IMR-90 (cell line): Measurements from ENCODE around the gene BCL2L1.
"Not testable (repeated sequence)": the region's sequence is repeated elsewhere in the genome, so short reads cannot be mapped to it uniquely, and the experiment has no call there.

Experiments used
- BHLHE40 ChIP-seq: fragments of 150-350 bp; IDR thresholded peaks from 2 replicates; pipeline ENCODE4 v1.6.1; 2016; ENCODE audit warnings: mild to moderate bottlenecking, low read depth, low read length
- CHD1 ChIP-seq: IDR thresholded peaks from 2 replicates; pipeline ENCODE4 v1.6.1; 2012; ENCODE audit warnings: low read depth, low read length, improper control_type of control experiment
- CTCF ChIP-seq: conservative IDR thresholded peaks from 2 replicates; pipeline ENCODE4 v1.5.1; 2012; ENCODE audit warnings: mild to moderate bottlenecking, low read depth, low read length, improper control_type of control experiment
- FOS ChIP-seq: fragments of 150-350 bp; IDR thresholded peaks from 2 replicates; pipeline ENCODE4 v1.6.1; 2016; ENCODE audit warnings: low read depth, low read length
- NFE2L2 ChIP-seq: fragments of 150-350 bp; IDR thresholded peaks from 2 replicates; pipeline ENCODE4 v1.6.1; 2016; ENCODE audit warnings: low read depth, mild to moderate bottlenecking, low read length
- POLR2A ChIP-seq: IDR thresholded peaks from 2 replicates; pipeline ENCODE4 v1.6.1; 2012; ENCODE audit warnings: mild to moderate bottlenecking, low read depth, low read length
- RAD21 ChIP-seq: IDR thresholded peaks from 2 replicates; pipeline ENCODE4 v1.6.1; 2012; ENCODE audit warnings: low read length, improper control_type of control experiment
- RFX5 ChIP-seq: IDR thresholded peaks from 2 replicates; pipeline ENCODE4 v1.8.0; 2012; ENCODE audit warnings: low read depth, mild to moderate bottlenecking, low read length, moderate library complexity
- USF2 ChIP-seq: fragments of 150-350 bp; IDR thresholded peaks from 2 replicates; pipeline ENCODE4 v1.6.1; 2017; ENCODE audit warnings: mild to moderate bottlenecking, antibody characterized with exemption, low read length, low read depth

- not testable (repeated sequence) for TF ChIP-seq CTCF, POLR2A, CHD1, USF2, RAD21, NFE2L2, FOS, RFX5, BHLHE40
These were observed 99.6 kb downstream of the BCL2L1 start for GRCh38 chr20:31623123-31623505.
